PC-9 (cell line): Measurements from ENCODE around the gene SLMAP. TPM values are rescaled to one million over a fixed set of nuclear protein-coding genes. Genes with fewer than 3 reads are reported as not detected.

Experiments
- BruUV-seq: library from RNA; stranded (reverse); fragments of 400-500 nt; replicated peaks from 2 replicates; lab custom pipeline; 2021; lab: Mats Ljungman, UMichigan
- CTCF ChIA-PET: fragments of 300-600 bp; sonication (Branson Sonifier 250); formaldehyde crosslinking; loops from one replicate; lab custom pipeline; 2022; ENCODE audit warnings: antibody characterized with exemption; lab: Charles Lee
- POLR2A ChIA-PET: fragments of 300-600 bp; sonication (Branson Sonifier 250); formaldehyde crosslinking; loops from one replicate; lab custom pipeline; 2022; ENCODE audit warnings: antibody characterized with exemption; ENCODE audit not compliant: unreplicated experiment; lab: Charles Lee
- DNase-seq, 2 experiments: peaks; one replicate each; pipeline versions ENCODE4 v3.0.0 to v3.0.0-alpha.2; 2015 to 2022; ENCODE audit warnings: mixed read lengths in 1 of 2
- H2AFZ ChIP-seq: fragments of 200-600 bp; sonication (generic); 2 replicates; pipeline ENCODE4 v1.8.1; 2017; ENCODE audit warnings: antibody characterized with exemption
- H3F3A ChIP-seq: fragments of 200-600 bp; sonication (generic); 2 replicates; pipeline ENCODE4 v1.8.1; 2017; ENCODE audit warnings: antibody characterized with exemption, mild to moderate bottlenecking, low read depth; ENCODE audit not compliant: insufficient read depth
- H3K27ac ChIP-seq: fragments of 200-600 bp; sonication (generic); 2 replicates; pipeline ENCODE4 v1.6.1; 2016; ENCODE audit warnings: mixed run types
- H3K27me3 ChIP-seq: fragments of 200-600 bp; sonication (generic); 2 replicates; pipeline ENCODE4 v1.6.1; 2016; ENCODE audit warnings: low read depth, mixed run types; ENCODE audit not compliant: insufficient read depth
- H3K36me3 ChIP-seq: fragments of 200-600 bp; sonication (generic); 2 replicates; pipeline ENCODE4 v1.6.1; 2016; ENCODE audit warnings: low read depth, mixed run types
- H3K4me1 ChIP-seq: fragments of 200-600 bp; sonication (generic); replicated peaks from 2 replicates; pipeline ENCODE4 v1.6.1; 2016; ENCODE audit warnings: mixed run types; ENCODE audit not compliant: insufficient read depth
- H3K4me2 ChIP-seq: fragments of 200-600 bp; sonication (generic); 2 replicates; pipeline ENCODE4 v1.6.1; 2017; ENCODE audit warnings: mixed run types
- H3K4me3 ChIP-seq: fragments of 200-600 bp; sonication (generic); 2 replicates; pipeline ENCODE4 v1.6.1; 2016; ENCODE audit warnings: mixed run types
- H3K79me2 ChIP-seq: fragments of 200-600 bp; sonication (generic); 2 replicates; pipeline ENCODE4 v1.6.1; 2017; ENCODE audit warnings: low read depth, mixed run types
- H3K9me2 ChIP-seq: fragments of 200-600 bp; sonication (generic); 2 replicates; pipeline ENCODE4 v1.8.1; 2017; ENCODE audit warnings: mild to moderate bottlenecking; ENCODE audit not compliant: insufficient read depth
- H3K9me3 ChIP-seq: fragments of 200-600 bp; sonication (generic); 2 replicates; pipeline ENCODE4 v1.8.1; 2016; ENCODE audit warnings: low read depth; ENCODE audit not compliant: insufficient read depth
- H4K20me1 ChIP-seq: fragments of 200-600 bp; sonication (generic); 2 replicates; pipeline ENCODE4 v1.8.1; 2017; ENCODE audit not compliant: insufficient read depth
- CTCF ChIP-seq: fragments of 200-600 bp; sonication (generic); conservative IDR thresholded peaks from 2 replicates; pipeline ENCODE4 v1.6.1; 2017; ENCODE audit warnings: mixed run types, antibody characterized with exemption, mild to moderate bottlenecking, moderate library complexity
- EZH2 ChIP-seq: fragments of 200-600 bp; sonication (generic); IDR thresholded peaks from 2 replicates; pipeline ENCODE4 v1.8.0; 2017; ENCODE audit warnings: antibody characterized with exemption, low read depth
- intact Hi-C: fragments of 100-400 bp; cut with micrococcal nuclease; formaldehyde crosslinking; loops from one replicate; pipeline ENCODE4 v1.10.0; 2022; ENCODE audit not compliant: unreplicated experiment
- total RNA-seq: library from RNA; stranded (reverse); gene quantifications from 2 replicates; pipeline ENCODE4 v1.2.3, GENCODE V29; 2021

SLMAP gene
- total RNA-seq, 1 experiment from 2014 or later = 119 TPM

- no peaks in the 10 kb centered on the region for H4K20me1 ChIP-seq
- intact Hi-C loops = no loop called here
- no peak for TF ChIP-seq CTCF
- TF ChIP-seq EZH2 = no peak
- no TSS peak for BruUV-seq
- H3K4me2 ChIP-seq = no peak overlapping the region
- H2AFZ ChIP-seq = no peak overlapping the region
- H3F3A ChIP-seq = peaks cover 3% of the 10 kb centered on the region; the same call in 1 of the 2 replicates
- H3K79me2 ChIP-seq = no peaks in the 10 kb centered on the region
- ChIA-PET POLR2A (no interaction called here), CTCF (no interaction called here)
- no peaks in the 10 kb centered on the region for H3K9me3 ChIP-seq
- no peaks in the 10 kb centered on the region for H3K4me1 ChIP-seq
- H3K27me3 ChIP-seq = no peaks in the 10 kb centered on the region
- DNase-seq = no peak
- no peaks in the 10 kb centered on the region for H3K9me2 ChIP-seq
- peaks cover 16% of the 10 kb centered on the region for H3K36me3 ChIP-seq
- no peak overlapping the region for H3K27ac ChIP-seq
- no peak overlapping the region for H3K4me3 ChIP-seq
Observed at GRCh38 chr3:57928511-57928910, 172.4 kb downstream of the SLMAP start.

- CTCF ChIA-PET = no interaction called here
- DNase-seq = no peak
- Histone ChIP-seq H3K4me2 (no peak overlapping the region), H2AFZ (no peak overlapping the region), H3F3A (peaks cover 5% of the 10 kb centered on the region; the same call in 1 of the 2 replicates), H3K79me2 (no peaks in the 10 kb centered on the region), H4K20me1 (no peaks in the 10 kb centered on the region), H3K36me3 (peaks cover 16% of the 10 kb centered on the region), H3K4me1 (no peaks in the 10 kb centered on the region), H3K27me3 (no peaks in the 10 kb centered on the region), H3K27ac (no peak overlapping the region), H3K9me2 (no peaks in the 10 kb centered on the region), H3K9me3 (no peaks in the 10 kb centered on the region), H3K4me3 (no peak overlapping the region)
- no peak for TF ChIP-seq CTCF
- TF ChIP-seq EZH2 = no peak
- no TSS peak for BruUV-seq
- POLR2A ChIA-PET = no interaction called here
- intact Hi-C loops = no loop called here
Observed at GRCh38 chr3:57929988-57930387, 173.9 kb downstream of the SLMAP start.

- H3K4me2 ChIP-seq = no peak overlapping the region
- no peaks in the 10 kb centered on the region for H3K79me2 ChIP-seq
- intact Hi-C loops = no loop called here
- H3K36me3 ChIP-seq = peaks cover 12% of the 10 kb centered on the region
- no peak overlapping the region for H2AFZ ChIP-seq
- no peak overlapping the region for H3K4me3 ChIP-seq
- no TSS peak for BruUV-seq
- H3K27me3 ChIP-seq = no peaks in the 10 kb centered on the region
- POLR2A ChIA-PET = interaction anchor here (0.6 kb wide), 1 partner anchor 25 kb away, joined by 3 read pairs; no protein-coding TSS in a partner anchor
- TF ChIP-seq EZH2 (no peak), CTCF (no peak)
- no peaks in the 10 kb centered on the region for H3K9me3 ChIP-seq
- no peaks in the 10 kb centered on the region for H3K4me1 ChIP-seq
- CTCF ChIA-PET = no interaction called here
- DNase-seq = no peak
- peaks cover 5% of the 10 kb centered on the region; the same call in 1 of the 2 replicates for H3F3A ChIP-seq
- no peaks in the 10 kb centered on the region for H4K20me1 ChIP-seq
- H3K9me2 ChIP-seq = no peaks in the 10 kb centered on the region
- no peak overlapping the region for H3K27ac ChIP-seq
Observed at GRCh38 chr3:57933602-57934001, 177.5 kb downstream of the SLMAP start.
